Mammary epithelial cell (primary cell): ENCODE results near the gene PHC1.

Experiments
- CTCF ChIP-seq, 2 donors: IDR thresholded peaks in 1 of 2; conservative IDR thresholded peaks in 1 of 2; 2 replicates each; pipeline ENCODE4 v1.5.1; 2011 to 2012; ENCODE audit warnings: inconsistent platforms in 2 of 2, low read length in 2 of 2, mild to moderate bottlenecking in 2 of 2, control low read depth in 1 of 2, low read depth in 1 of 2; ENCODE audit not compliant: insufficient read depth in 1 of 2; ENCODE audit errors: extremely low read depth in 1 of 2
- EZH2 ChIP-seq: IDR thresholded peaks from 2 replicates; pipeline ENCODE4 v1.6.1; 2012; ENCODE audit warnings: low read length, inconsistent platforms, borderline replicate concordance

GRCh38 chr12:8907513-8907912 is 6.8 kb upstream of the PHC1 start:
- TF ChIP-seq CTCF (conservative IDR thresholded peaks at IDR 0.05 in 1 of 2, IDR thresholded peaks at IDR 0.05 in 1 of 2; ENCODE audit: extremely low read depth in 1 of 2, insufficient read depth in 1 of 2, low read depth in 1 of 2, low read length in 2 of 2): no peak
- no peak for TF ChIP-seq EZH2
